Fibroblast of lung (primary cell): ENCODE measurements around the gene PLPP1.

Source experiments
- EZH2 ChIP-seq: IDR thresholded peaks from 2 replicates; pipeline ENCODE4 v1.5.1; 2012; ENCODE audit warnings: low read length, control low read depth, mild to moderate bottlenecking; ENCODE audit errors: missing control alignments
- TF ChIP-seq, protein P1 (sequence below), 2 donors: IDR thresholded peaks in 1 of 2; conservative IDR thresholded peaks in 1 of 2; 1 replicate in 1 of 2; 2 replicates in 1 of 2; pipeline ENCODE4 v1.5.1; 2011 to 2012; ENCODE audit warnings: low read length in 2 of 2, control low read depth in 1 of 2, inconsistent platforms in 1 of 2, low read depth in 1 of 2, mild to moderate bottlenecking in 1 of 2

DNA sequence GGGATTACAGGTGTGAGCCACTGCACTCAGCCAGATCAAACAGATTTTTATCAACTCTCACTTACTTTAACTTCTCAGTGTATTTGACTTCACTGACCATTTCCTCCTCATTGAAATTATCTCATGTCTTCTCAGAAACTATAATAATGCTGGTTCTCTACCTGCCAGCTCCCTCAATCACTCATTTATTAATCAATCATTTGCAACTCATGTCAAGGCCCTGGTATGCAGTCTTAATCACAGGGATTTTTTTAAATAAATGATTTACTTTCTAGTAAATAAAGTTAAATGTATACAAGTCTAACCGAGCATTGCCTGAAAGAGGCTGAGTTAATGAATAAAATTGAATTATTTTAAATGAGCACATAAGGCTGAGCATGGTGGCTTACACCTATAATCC lies 63.3 kb downstream of the PLPP1 start:
- TF ChIP-seq, protein P1, sequence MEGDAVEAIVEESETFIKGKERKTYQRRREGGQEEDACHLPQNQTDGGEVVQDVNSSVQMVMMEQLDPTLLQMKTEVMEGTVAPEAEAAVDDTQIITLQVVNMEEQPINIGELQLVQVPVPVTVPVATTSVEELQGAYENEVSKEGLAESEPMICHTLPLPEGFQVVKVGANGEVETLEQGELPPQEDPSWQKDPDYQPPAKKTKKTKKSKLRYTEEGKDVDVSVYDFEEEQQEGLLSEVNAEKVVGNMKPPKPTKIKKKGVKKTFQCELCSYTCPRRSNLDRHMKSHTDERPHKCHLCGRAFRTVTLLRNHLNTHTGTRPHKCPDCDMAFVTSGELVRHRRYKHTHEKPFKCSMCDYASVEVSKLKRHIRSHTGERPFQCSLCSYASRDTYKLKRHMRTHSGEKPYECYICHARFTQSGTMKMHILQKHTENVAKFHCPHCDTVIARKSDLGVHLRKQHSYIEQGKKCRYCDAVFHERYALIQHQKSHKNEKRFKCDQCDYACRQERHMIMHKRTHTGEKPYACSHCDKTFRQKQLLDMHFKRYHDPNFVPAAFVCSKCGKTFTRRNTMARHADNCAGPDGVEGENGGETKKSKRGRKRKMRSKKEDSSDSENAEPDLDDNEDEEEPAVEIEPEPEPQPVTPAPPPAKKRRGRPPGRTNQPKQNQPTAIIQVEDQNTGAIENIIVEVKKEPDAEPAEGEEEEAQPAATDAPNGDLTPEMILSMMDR (conservative IDR thresholded peaks at IDR 0.05 in 1 of 2, IDR thresholded peaks at IDR 0.05 in 1 of 2; ENCODE audit: low read depth in 1 of 2, low read length in 2 of 2), result no peak
- no peak for TF ChIP-seq EZH2
